ENCODE measurements around the gene TNFSF8. TPM values are rescaled to one million over a fixed set of nuclear protein-coding genes. Genes with fewer than 3 reads are reported as not detected.

Gene TNFSF8
- polyA plus RNA-seq, 1 of the 3 experiments (the other 2 are of a cell fraction) = not detected

- ChIA-PET POLR2A (interaction anchor here (0.6 kb wide), 1 partner anchor 211 kb away, joined by 4 read pairs; no protein-coding TSS in a partner anchor), CTCF (no interaction called here)
- TF ChIP-seq USF1 (IDR thresholded peaks at IDR 0.05; ENCODE audit: borderline replicate concordance, low read depth) = no peak
- TF ChIP-seq SMC3 (IDR thresholded peaks at IDR 0.05; ENCODE audit: low read depth, low read length) = no peak
- TF ChIP-seq RFX5 (IDR thresholded peaks at IDR 0.05; ENCODE audit: low read length) = no peak
- no peak for TF ChIP-seq FOSL2 (IDR thresholded peaks at IDR 0.05; ENCODE audit: borderline replicate concordance, low read depth)
- TF ChIP-seq CHD2 (IDR thresholded peaks at IDR 0.05; ENCODE audit: low read length, partially characterized antibody) = no peak
- H3K9me2 ChIP-seq = no peaks in the 10 kb centered on the region
- no peak overlapping the region for H2AFZ ChIP-seq (ENCODE audit: low read depth)
- no peak overlapping the region for H3K9ac ChIP-seq
- no peaks in the 10 kb centered on the region for H3K27me3 ChIP-seq (ENCODE audit: insufficient read depth)
- H3K4me1 ChIP-seq (ENCODE audit: control insufficient read depth in 1 of 2, insufficient read depth in 2 of 2, low read depth in 1 of 2, low read length in 1 of 2) = peaks cover 0 to 5% of the 10 kb centered on the region in 2 experiments; a peak in 1 of 4 replicates
- H3K36me3 ChIP-seq (replicated peaks in 1 of 2; ENCODE audit: control insufficient read depth in 1 of 2, insufficient read depth in 2 of 2, low read length in 1 of 2) = no peaks in the 10 kb centered on the region
- H3K79me2 ChIP-seq (ENCODE audit: insufficient read depth) = no peaks in the 10 kb centered on the region
- H3F3A ChIP-seq (replicated peaks; ENCODE audit: insufficient read depth) = no peaks in the 10 kb centered on the region
- no peak for DNase-seq
- 73% methylated on average over 1 of the region's 1 CpG for WGBS (ENCODE audit: low lambda C conversion rate)
- no peaks in the 10 kb centered on the region for H4K20me1 ChIP-seq (ENCODE audit: insufficient read depth)
- no peaks in the 10 kb centered on the region for H3K9me3 ChIP-seq
- no peak overlapping the region for H3K27ac ChIP-seq (ENCODE audit: low read depth in 2 of 2, low read length in 1 of 2)
- no peak overlapping the region for H3K4me3 ChIP-seq (ENCODE audit: low read depth in 2 of 2, low read length in 1 of 2)
- no peak overlapping the region for H3K4me2 ChIP-seq
These were observed 65.9 kb downstream of the TNFSF8 start for GRCh38 chr9:114864471-114864870.

GRCh38 chr9:114861922-114862605, 68.3 kb downstream of the TNFSF8 start:
- no peak overlapping the region for H3K27ac ChIP-seq (ENCODE audit: low read depth in 2 of 2, low read length in 1 of 2)
- H3K9me2 ChIP-seq = no peaks in the 10 kb centered on the region
- WGBS (ENCODE audit: low lambda C conversion rate) = 57% methylated on average over 11 of the region's 11 CpGs
- H4K20me1 ChIP-seq (ENCODE audit: insufficient read depth) = no peaks in the 10 kb centered on the region
- no peaks in the 10 kb centered on the region for H3K36me3 ChIP-seq (replicated peaks in 1 of 2; ENCODE audit: control insufficient read depth in 1 of 2, insufficient read depth in 2 of 2, low read length in 1 of 2)
- H3K9me3 ChIP-seq = no peaks in the 10 kb centered on the region
- no peak overlapping the region for H3K4me2 ChIP-seq
- no peak overlapping the region for H3K4me3 ChIP-seq (ENCODE audit: low read depth in 2 of 2, low read length in 1 of 2)
- no peak overlapping the region for H2AFZ ChIP-seq (ENCODE audit: low read depth)
- peaks cover 0 to 5% of the 10 kb centered on the region in 2 experiments; a peak in 1 of 4 replicates for H3K4me1 ChIP-seq (ENCODE audit: control insufficient read depth in 1 of 2, insufficient read depth in 2 of 2, low read depth in 1 of 2, low read length in 1 of 2)
- no peak overlapping the region for H3K9ac ChIP-seq
- POLR2A ChIA-PET = interaction anchor here (0.6 kb wide), 1 partner anchor 1229 kb away, joined by 4 read pairs; no protein-coding TSS in a partner anchor
- CTCF ChIA-PET = no interaction called here
- H3K27me3 ChIP-seq (ENCODE audit: insufficient read depth) = no peaks in the 10 kb centered on the region
- no peaks in the 10 kb centered on the region for H3K79me2 ChIP-seq (ENCODE audit: insufficient read depth)
- H3F3A ChIP-seq (replicated peaks; ENCODE audit: insufficient read depth) = no peaks in the 10 kb centered on the region
- TF ChIP-seq FOSL2 (IDR thresholded peaks at IDR 0.05; ENCODE audit: borderline replicate concordance, low read depth) (no peak), IRF3 (IDR thresholded peaks at IDR 0.05; ENCODE audit: low read depth, low read length) (no peak), REST (IDR thresholded peaks at IDR 0.05; ENCODE audit: low read depth, low read length) (no peak), CTCF (IDR thresholded peaks at IDR 0.05) (no peak), MXI1 (IDR thresholded peaks at IDR 0.05; ENCODE audit: low read depth, low read length) (no peak), NFIC (IDR thresholded peaks at IDR 0.05; ENCODE audit: borderline replicate concordance) (no peak), USF1 (IDR thresholded peaks at IDR 0.05; ENCODE audit: borderline replicate concordance, low read depth) (no peak), GABPA (IDR thresholded peaks at IDR 0.05; ENCODE audit: low read depth) (no peak)
- DNase-seq = no peak

All from SK-N-SH (cell line).